SIG-M5 (cell line): ENCODE results near the gene USP40.

ENCODE experiments used
- DNase-seq: peaks from one replicate; lab custom pipeline; 2025; lab: John Stamatoyannopoulos, UW

The USP40 gene

GRCh38 chr2:233441161-233442027 is 125.2 kb downstream of the USP40 start:
- no peak for DNase-seq

GRCh38 chr2:233440714-233441113 is 125.9 kb downstream of the USP40 start:
- DNase-seq = no peak

- no peak for DNase-seq
Measured at GRCh38 chr2:233440314-233440713, 126.3 kb downstream of the USP40 start.

- DNase-seq = no peak
Measured at GRCh38 chr2:233439191-233439590, 127.4 kb downstream of the USP40 start.

- no peak for DNase-seq
Measured at GRCh38 chr2:233438573-233439147, 127.9 kb downstream of the USP40 start.

- DNase-seq = no peak
Measured at GRCh38 chr2:233437439-233437955, 129.1 kb downstream of the USP40 start.

- DNase-seq = no peak
Measured at GRCh38 chr2:233436691-233437438, 129.7 kb downstream of the USP40 start.

- no peak for DNase-seq
Measured at GRCh38 chr2:233436191-233436581, 130.4 kb downstream of the USP40 start.

- DNase-seq = no peak
Measured at GRCh38 chr2:233435436-233436190, 131.0 kb downstream of the USP40 start.

- no peak for DNase-seq
Measured at GRCh38 chr2:233434666-233435330, 131.8 kb downstream of the USP40 start.

- no peak for DNase-seq
Measured at GRCh38 chr2:233433794-233434193, 132.8 kb downstream of the USP40 start.

GRCh38 chr2:233433029-233433428 is 133.6 kb downstream of the USP40 start:
- no peak for DNase-seq

- no peak for DNase-seq
Measured at GRCh38 chr2:233430651-233431050, 135.9 kb downstream of the USP40 start.

GRCh38 chr2:233430081-233430480 is 136.5 kb downstream of the USP40 start:
- DNase-seq = no peak

- no peak for DNase-seq
Measured at GRCh38 chr2:233429175-233429897, 137.2 kb downstream of the USP40 start.

- DNase-seq = no peak
Measured at GRCh38 chr2:233428438-233428837, 138.1 kb downstream of the USP40 start.

GRCh38 chr2:233428008-233428407 is 138.6 kb downstream of the USP40 start:
- no peak for DNase-seq

GRCh38 chr2:233426619-233427342 is 139.8 kb downstream of the USP40 start:
- DNase-seq = no peak
